ENCODE data around the gene UBQLNL. TPM values are rescaled to one million over a fixed set of nuclear protein-coding genes. Genes with fewer than 3 reads are reported as not detected.

The UBQLNL gene
- 0.25 TPM in 1 of 2 replicates, not detected in the other for total RNA-seq

GRCh38 chr11:5516599-5516998 is at the start of gene UBQLNL:
TSS of gene UBQLNL (minus strand) at chr11:5516699. CDS start at chr11:5516441, 258 bp downstream.

GRCh38 chr11:5548440-5548839 is 31.9 kb upstream of the UBQLNL start, which contains the start of gene OR52H1:
TSS of gene OR52H1 (minus strand) at chr11:5548540. CDS start at chr11:5545505, 3,035 bp downstream.

GRCh38 chr11:5509803-5510202 is 6.7 kb downstream of the UBQLNL start, which contains the start of gene UBQLN3:
TSS of gene UBQLN3 (minus strand) at chr11:5509957. CDS start at chr11:5509558, 399 bp downstream.

GRCh38 chr11:5488385-5488784 is 28.1 kb downstream of the UBQLNL start, which contains the start of gene OR52D1:
TSS of gene OR52D1 (plus strand) at chr11:5488685. CDS start at chr11:5488707, 22 bp downstream.

Other genes with a start within 250 kb of the UBQLNL start
- gene HBE1, start 246.8 kb downstream of the UBQLNL start, total RNA-seq = not detected in 2 replicates
- gene OR51B4, start 214.8 kb downstream of the UBQLNL start, total RNA-seq = not detected in 2 replicates
- gene OR51B2, start 192.4 kb downstream of the UBQLNL start, total RNA-seq = not detected in 2 replicates
- gene OR51B5, start 173.2 kb downstream of the UBQLNL start, total RNA-seq = not detected in 2 replicates
- gene OR51B6, start 165.2 kb downstream of the UBQLNL start, total RNA-seq = not detected in 2 replicates
- not detected in 2 replicates for gene OR51M1, start 132.9 kb downstream of the UBQLNL start, total RNA-seq
- gene OR51Q1, start 94.6 kb downstream of the UBQLNL start, total RNA-seq = not detected in 2 replicates
- not detected in 2 replicates for gene OR51I1, start 75.2 kb downstream of the UBQLNL start, total RNA-seq
- gene OR51I2, start 67.4 kb downstream of the UBQLNL start, total RNA-seq = not detected in 2 replicates
- gene OR52D1, start 28.0 kb downstream of the UBQLNL start, total RNA-seq = not detected in 2 replicates
- not detected in 2 replicates for gene UBQLN3, start 6.7 kb downstream of the UBQLNL start, total RNA-seq
- not detected in 2 replicates for gene OR52H1, start 31.8 kb upstream of the UBQLNL start, total RNA-seq
- gene OR52B6, start 64.2 kb upstream of the UBQLNL start, total RNA-seq = not detected in 2 replicates
- 5.1 and 6.1 TPM in 2 replicates for gene TRIM6, start 79.9 kb upstream of the UBQLNL start, total RNA-seq
- 1.8 and 2.0 TPM in 2 replicates for gene TRIM34, start 108.3 kb upstream of the UBQLNL start, total RNA-seq
- 16.5 and 23.2 TPM in 2 replicates for gene TRIM5, start 168.4 kb upstream of the UBQLNL start, total RNA-seq
- 5.1 and 8.6 TPM in 2 replicates for gene TRIM22, start 173.1 kb upstream of the UBQLNL start, total RNA-seq
- not detected in 2 replicates for gene OR56B1, start 219.7 kb upstream of the UBQLNL start, total RNA-seq
- gene OR52N4, start 237.5 kb upstream of the UBQLNL start, total RNA-seq = not detected in 2 replicates